Osteoblast (primary cell): Measurements from ENCODE around the gene CD300E. TPM values are rescaled to one million over a fixed set of nuclear protein-coding genes. Genes with fewer than 3 reads are reported as not detected.

Source experiments
- DNase-seq: peaks from one replicate; pipeline ENCODE4 v3.0.0; 2011; ENCODE audit warnings: low spot score, mixed read lengths; ENCODE audit not compliant: insufficient read length; ENCODE audit errors: missing footprints
- H2AFZ ChIP-seq: 2 replicates; pipeline ENCODE4 v1.6.0; 2011; ENCODE audit warnings: mild to moderate bottlenecking, low read length
- H3K27ac ChIP-seq: 2 replicates; pipeline ENCODE4 v1.5.1; 2011; ENCODE audit warnings: mild to moderate bottlenecking, low read depth, low read length, moderate library complexity
- H3K27me3 ChIP-seq: 2 replicates; pipeline ENCODE4 v1.6.0; 2012; ENCODE audit warnings: mild to moderate bottlenecking, control low read depth, inconsistent platforms, low read length, moderate library complexity; ENCODE audit not compliant: insufficient read depth
- H3K36me3 ChIP-seq: 2 replicates; pipeline ENCODE4 v1.5.1; 2011; ENCODE audit warnings: mild to moderate bottlenecking, low read length, control low read depth, moderate library complexity; ENCODE audit not compliant: insufficient read depth
- H3K4me1 ChIP-seq: 2 replicates; pipeline ENCODE4 v1.5.1; 2011; ENCODE audit warnings: mild to moderate bottlenecking, low read length, control low read depth, moderate library complexity; ENCODE audit not compliant: insufficient read depth
- H3K4me2 ChIP-seq: 2 replicates; pipeline ENCODE4 v1.6.0; 2011; ENCODE audit warnings: mild to moderate bottlenecking, low read length; ENCODE audit not compliant: insufficient read depth
- H3K4me3 ChIP-seq: fragments of 200-600 bp; sonication (generic); 3 replicates; pipeline ENCODE4 v1.5.1; 2012; ENCODE audit warnings: mild to moderate bottlenecking, low read length, inconsistent platforms; ENCODE audit not compliant: insufficient read depth
- H3K79me2 ChIP-seq: 2 replicates; pipeline ENCODE4 v1.6.0; 2012; ENCODE audit warnings: mild to moderate bottlenecking, low read length, control low read depth, inconsistent platforms; ENCODE audit not compliant: insufficient read depth
- H3K9me3 ChIP-seq: 2 replicates; pipeline ENCODE4 v1.5.1; 2011; ENCODE audit warnings: low read depth, low read length, control low read depth
- H4K20me1 ChIP-seq: 2 replicates; pipeline ENCODE4 v1.6.0; 2012; ENCODE audit warnings: mild to moderate bottlenecking, low read length, control low read depth; ENCODE audit not compliant: insufficient read depth
- CTCF ChIP-seq: IDR thresholded peaks from 2 replicates; pipeline ENCODE4 v1.5.1; 2011; ENCODE audit warnings: mild to moderate bottlenecking, low read depth, low read length, moderate library complexity; ENCODE audit errors: extremely low read depth
- total RNA-seq: library from RNA; depleted of rRNA; stranded (reverse); fragments of >200 nt; gene quantifications from 2 replicates; pipeline ENCODE4 v1.2.3, GENCODE V29; 2012

The CD300E gene
- total RNA-seq, 1 donor: under 0.01 TPM

GRCh38 chr17:74644419-74644818 lies 20.9 kb upstream of the CD300E start:
- DNase-seq: no peak
- Histone ChIP-seq H3K4me2 (no peak overlapping the region), H3K27ac (no peak overlapping the region), H3K36me3 (no peaks in the 10 kb centered on the region), H2AFZ (no peak overlapping the region), H3K27me3 (peaks cover 11% of the 10 kb centered on the region), H3K4me1 (no peaks in the 10 kb centered on the region), H3K9me3 (no peaks in the 10 kb centered on the region), H3K79me2 (no peaks in the 10 kb centered on the region), H3K4me3 (no peak overlapping the region), H4K20me1 (no peaks in the 10 kb centered on the region)
- TF ChIP-seq CTCF: no peak

GRCh38 chr17:74643826-74644225 lies 20.3 kb upstream of the CD300E start:
- peaks cover 13% of the 10 kb centered on the region for H3K27me3 ChIP-seq
- no peaks in the 10 kb centered on the region for H3K4me1 ChIP-seq
- H3K4me2 ChIP-seq: no peak overlapping the region
- H4K20me1 ChIP-seq: no peaks in the 10 kb centered on the region
- H3K36me3 ChIP-seq: no peaks in the 10 kb centered on the region
- no peak for TF ChIP-seq CTCF
- H3K79me2 ChIP-seq: no peaks in the 10 kb centered on the region
- no peak overlapping the region for H3K27ac ChIP-seq
- H3K9me3 ChIP-seq: no peaks in the 10 kb centered on the region
- DNase-seq: no peak
- H3K4me3 ChIP-seq: no peak overlapping the region
- H2AFZ ChIP-seq: no peak overlapping the region

GRCh38 chr17:74642995-74643394 lies 19.5 kb upstream of the CD300E start:
- H3K9me3 ChIP-seq: no peaks in the 10 kb centered on the region

GRCh38 chr17:74642556-74642955 lies 19.0 kb upstream of the CD300E start:
- H4K20me1 ChIP-seq: no peaks in the 10 kb centered on the region
- no peaks in the 10 kb centered on the region for H3K36me3 ChIP-seq
- no peak for DNase-seq
- TF ChIP-seq CTCF: no peak
- no peaks in the 10 kb centered on the region for H3K79me2 ChIP-seq
- no peak overlapping the region for H3K4me2 ChIP-seq
- H3K9me3 ChIP-seq: no peaks in the 10 kb centered on the region
- H3K4me3 ChIP-seq: no peak overlapping the region
- H3K27me3 ChIP-seq: peaks cover 16% of the 10 kb centered on the region
- H3K4me1 ChIP-seq: no peaks in the 10 kb centered on the region
- no peak overlapping the region for H2AFZ ChIP-seq
- no peak overlapping the region for H3K27ac ChIP-seq

More at GRCh38 chr17:74642995-74643394, 19.5 kb upstream of the CD300E start:
- H3K36me3 ChIP-seq: no peaks in the 10 kb centered on the region
- no peak overlapping the region for H3K4me2 ChIP-seq
- H3K4me3 ChIP-seq: no peak overlapping the region
- H4K20me1 ChIP-seq: no peaks in the 10 kb centered on the region
- H3K4me1 ChIP-seq: no peaks in the 10 kb centered on the region
- H3K27ac ChIP-seq: no peak overlapping the region
- peaks cover 14% of the 10 kb centered on the region for H3K27me3 ChIP-seq
- no peaks in the 10 kb centered on the region for H3K79me2 ChIP-seq
- TF ChIP-seq CTCF: no peak
- no peak overlapping the region for H2AFZ ChIP-seq
- no peak for DNase-seq
